Right renal cortex interstitium (tissue), 3 donors: ENCODE results near the gene SPOCK1. TPM values are rescaled to one million over a fixed set of nuclear protein-coding genes. Genes with fewer than 3 reads are reported as not detected.
"Not testable (repeated sequence)": the region's sequence is repeated elsewhere in the genome, so short reads cannot be mapped to it uniquely, and the experiment has no call there.

Experiments used
- DNase-seq, 3 donors: peaks; one replicate each; pipeline ENCODE4 v3.0.0-alpha.2; 2013; ENCODE audit warnings: low read depth in 3 of 3, low spot score in 2 of 3
- polyA plus RNA-seq, 3 donors: library from polyadenylated mRNA; unstranded; fragments of 120-200 nt; gene quantifications; one replicate each; pipeline ENCODE4 v1.2.1, GENCODE V29; 2013; ENCODE audit not compliant: insufficient read length in 3 of 3

The SPOCK1 gene
- polyA plus RNA-seq, 3 donors: 8.2 to 9.8 (median 9.8) TPM

- no peak for DNase-seq
Measured at GRCh38 chr5:137400571-137400970, 98.6 kb downstream of the SPOCK1 start.

- DNase-seq: no peak
Measured at GRCh38 chr5:137399911-137400310, 99.2 kb downstream of the SPOCK1 start.

- no peak for DNase-seq
Measured at GRCh38 chr5:137398751-137399150, 100.4 kb downstream of the SPOCK1 start.

GRCh38 chr5:137398154-137398553, 101.0 kb downstream of the SPOCK1 start:
- DNase-seq: no peak

GRCh38 chr5:137395011-137395755, 103.9 kb downstream of the SPOCK1 start:
- no peak for DNase-seq

GRCh38 chr5:137394380-137394779, 104.7 kb downstream of the SPOCK1 start:
- no peak for DNase-seq

- DNase-seq: no peak
Measured at GRCh38 chr5:137393196-137393993, 105.7 kb downstream of the SPOCK1 start.

GRCh38 chr5:137392261-137392660, 106.9 kb downstream of the SPOCK1 start:
- no peak for DNase-seq

GRCh38 chr5:137391044-137391443, 108.1 kb downstream of the SPOCK1 start:
- not testable (repeated sequence) for DNase-seq

GRCh38 chr5:137389042-137389441, 110.1 kb downstream of the SPOCK1 start:
- no peak for DNase-seq

GRCh38 chr5:137385064-137385463, 114.1 kb downstream of the SPOCK1 start:
- no peak for DNase-seq

GRCh38 chr5:137383909-137384308, 115.2 kb downstream of the SPOCK1 start:
- no peak for DNase-seq

- DNase-seq: no peak
Measured at GRCh38 chr5:137381555-137381954, 117.6 kb downstream of the SPOCK1 start.

GRCh38 chr5:137379555-137380286, 119.4 kb downstream of the SPOCK1 start:
- no peak for DNase-seq

GRCh38 chr5:137375741-137376526, 123.2 kb downstream of the SPOCK1 start:
- no peak for DNase-seq

GRCh38 chr5:137374110-137374714, 124.9 kb downstream of the SPOCK1 start:
- DNase-seq: no peak

- no peak for DNase-seq
Measured at GRCh38 chr5:137372773-137373160, 126.4 kb downstream of the SPOCK1 start.

GRCh38 chr5:137372016-137372772, 126.9 kb downstream of the SPOCK1 start:
- no peak for DNase-seq
